Progenitor cell of endocrine pancreas (in vitro differentiated cells): ENCODE results near the gene CPEB1. TPM values are rescaled to one million over a fixed set of nuclear protein-coding genes. Genes with fewer than 3 reads are reported as not detected.

Source experiments
- DNase-seq: peaks from one replicate; pipeline ENCODE4 v3.0.0; 2021; ENCODE audit warnings: low spot score; ENCODE audit not compliant: unreplicated experiment
- H3K27ac Mint-ChIP-seq: 2 replicates; pipeline ENCODE4 v1.8.0; 2021; ENCODE audit warnings: mild to moderate bottlenecking, moderate library complexity, mixed read lengths
- H3K27me3 Mint-ChIP-seq: 2 replicates; pipeline ENCODE4 v1.8.0; 2021; ENCODE audit warnings: mixed read lengths
- H3K36me3 Mint-ChIP-seq: 2 replicates; pipeline ENCODE4 v1.8.0; 2022; ENCODE audit warnings: mixed read lengths; ENCODE audit not compliant: insufficient read depth
- H3K4me1 Mint-ChIP-seq: 2 replicates; pipeline ENCODE4 v1.8.0; 2021; ENCODE audit warnings: low read depth, mixed read lengths
- H3K4me3 Mint-ChIP-seq: 2 replicates; pipeline ENCODE4 v1.8.0; 2021; ENCODE audit warnings: low read depth, mild to moderate bottlenecking, moderate library complexity, mixed read lengths
- H3K9me3 Mint-ChIP-seq: 2 replicates; pipeline ENCODE4 v1.8.0; 2021; ENCODE audit warnings: low read depth, mixed read lengths
- CTCF ChIP-seq: fragments of 200-600 bp; sonication (generic); IDR thresholded peaks from one replicate; pipeline ENCODE4 v1.5.0; 2021; ENCODE audit warnings: antibody characterized with exemption, mild to moderate bottlenecking; ENCODE audit not compliant: unreplicated experiment
- total RNA-seq: library from RNA; stranded (reverse); gene quantifications from 2 replicates; pipeline ENCODE4 v1.2.1, GENCODE V29; 2021

CPEB1 gene
- total RNA-seq, 1 donor from 2014 or later: 0.60 TPM

GRCh38 chr15:82568986-82569385, 78.2 kb downstream of the CPEB1 start:
- TF ChIP-seq CTCF: no peak
- no peak for DNase-seq
- H3K27ac Mint-ChIP-seq: no peak overlapping the region
- no peaks in the 10 kb centered on the region for H3K9me3 Mint-ChIP-seq
- H3K4me3 Mint-ChIP-seq: no peak overlapping the region
- H3K4me1 Mint-ChIP-seq: peaks cover 7% of the 10 kb centered on the region
- H3K27me3 Mint-ChIP-seq: peaks cover 18% of the 10 kb centered on the region
- H3K36me3 Mint-ChIP-seq: no peaks in the 10 kb centered on the region

- Mint-ChIP-seq H3K27ac (no peak overlapping the region), H3K36me3 (no peaks in the 10 kb centered on the region), H3K9me3 (no peaks in the 10 kb centered on the region), H3K4me1 (peaks cover 7% of the 10 kb centered on the region), H3K27me3 (peaks cover 11% of the 10 kb centered on the region), H3K4me3 (no peak overlapping the region)
- no peak for TF ChIP-seq CTCF
- DNase-seq: no peak
Measured at GRCh38 chr15:82567661-82568060, 79.5 kb downstream of the CPEB1 start.

GRCh38 chr15:82566690-82567089, 80.5 kb downstream of the CPEB1 start:
- Mint-ChIP-seq H3K4me1 (peaks cover 7% of the 10 kb centered on the region), H3K9me3 (no peaks in the 10 kb centered on the region), H3K27me3 (peaks cover 8% of the 10 kb centered on the region), H3K36me3 (no peaks in the 10 kb centered on the region), H3K4me3 (no peak overlapping the region), H3K27ac (peak overlapping the region; percentile 5)
- no peak for TF ChIP-seq CTCF
- DNase-seq: no peak

- no peak for TF ChIP-seq CTCF
- no peak overlapping the region for H3K27ac Mint-ChIP-seq
- no peaks in the 10 kb centered on the region for H3K9me3 Mint-ChIP-seq
- no peaks in the 10 kb centered on the region for H3K27me3 Mint-ChIP-seq
- H3K4me1 Mint-ChIP-seq: no peaks in the 10 kb centered on the region
- H3K4me3 Mint-ChIP-seq: no peak overlapping the region
- H3K36me3 Mint-ChIP-seq: no peaks in the 10 kb centered on the region
- no peak for DNase-seq
Measured at GRCh38 chr15:82558502-82558901, 88.7 kb downstream of the CPEB1 start.

- no peaks in the 10 kb centered on the region for H3K36me3 Mint-ChIP-seq
- no peak overlapping the region for H3K27ac Mint-ChIP-seq
- H3K4me3 Mint-ChIP-seq: no peak overlapping the region
- H3K27me3 Mint-ChIP-seq: peaks cover 9% of the 10 kb centered on the region
- no peaks in the 10 kb centered on the region for H3K4me1 Mint-ChIP-seq
- no peak for TF ChIP-seq CTCF
- H3K9me3 Mint-ChIP-seq: no peaks in the 10 kb centered on the region
- DNase-seq: no peak
Measured at GRCh38 chr15:82556315-82557035, 90.7 kb downstream of the CPEB1 start.
